ENCODE data around the gene SSH3. TPM values are rescaled to one million over a fixed set of nuclear protein-coding genes. Genes with fewer than 3 reads are reported as not detected.
A peak's percentile ranks its signal among the peaks of the same experiment; 100 is the strongest.

The SSH3 gene
- total and polyA plus RNA-seq, 2 of the 8 experiments (the other 6 are each of a cell fraction or from before 2014, with no cell fraction given): 16.9 to 19.8 TPM

DNA sequence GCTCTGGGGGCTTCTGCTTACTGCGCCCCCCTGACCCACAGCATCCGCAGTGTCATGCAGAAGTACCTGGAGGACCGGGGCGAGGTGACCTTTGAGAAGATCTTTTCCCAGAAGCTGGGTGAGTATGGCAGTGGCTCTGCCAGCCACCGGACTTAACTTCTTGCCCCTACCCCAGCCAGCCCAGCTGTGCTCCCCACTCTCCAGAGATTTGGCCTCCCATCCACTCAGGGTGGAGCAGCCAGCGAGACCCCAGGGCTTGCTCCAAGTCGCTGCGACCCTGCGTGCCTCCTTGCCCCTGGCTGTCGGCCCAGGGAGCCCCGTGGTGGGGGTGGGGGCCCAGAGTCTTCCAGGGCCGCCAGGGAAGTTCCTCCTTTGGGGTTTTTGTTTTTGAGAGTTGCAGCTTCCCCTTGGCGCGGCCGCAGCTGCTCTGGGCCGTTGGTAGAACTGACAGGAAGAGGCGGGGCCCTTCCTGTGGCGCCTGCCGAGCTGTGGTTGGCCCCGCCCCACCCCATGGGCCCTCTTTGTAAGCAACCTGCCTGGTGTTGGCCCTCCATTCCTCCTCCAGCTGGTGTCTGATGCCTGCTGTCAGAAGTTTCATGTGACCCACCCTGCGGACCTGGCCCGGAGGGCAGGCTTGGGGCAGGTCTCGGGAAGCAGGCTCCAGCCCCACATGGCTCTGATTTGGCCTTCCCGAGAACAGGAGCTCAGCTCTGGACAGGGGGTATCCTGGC, 25.9 kb upstream of the SSH3 start (continued):
- no peak for TF ChIP-seq RFX5 (IDR thresholded peaks at IDR 0.05; ENCODE audit: borderline replicate concordance, low read depth, low read length)
- no peak for TF ChIP-seq CEBPB (IDR thresholded peaks at IDR 0.05; ENCODE audit: low read depth, low read length)
- TF ChIP-seq JUN (IDR thresholded peaks at IDR 0.05; ENCODE audit: low read depth, low read length): no peak
- no peak for TF ChIP-seq KDM4A (IDR thresholded peaks at IDR 0.05; ENCODE audit: low read depth, low read length, severe bottlenecking)
- no peak for TF ChIP-seq BCL11A (IDR thresholded peaks at IDR 0.05; ENCODE audit: low read depth in 2 of 2, low read length in 2 of 2)
- TF ChIP-seq NRF1 (IDR thresholded peaks at IDR 0.05; ENCODE audit: low read depth, low read length): no peak
- TF ChIP-seq SIRT6 (IDR thresholded peaks at IDR 0.05; ENCODE audit: low read length): no peak
- no peak for TF ChIP-seq EP300 (IDR thresholded peaks at IDR 0.05; ENCODE audit: borderline replicate concordance in 1 of 2, low read depth in 2 of 2, low read length in 2 of 2)
- no peak for TF ChIP-seq TBP (IDR thresholded peaks at IDR 0.05; ENCODE audit: low read depth, low read length)
- TF ChIP-seq KDM1A (IDR thresholded peaks at IDR 0.05; ENCODE audit: borderline replicate concordance, low read length): no peak
- TF ChIP-seq NANOG (IDR thresholded peaks at IDR 0.05; ENCODE audit: insufficient read depth, low read depth, low read length, poor library complexity, severe bottlenecking): no peak
- no peak for TF ChIP-seq KDM5A (IDR thresholded peaks at IDR 0.05; ENCODE audit: low read length)
- peak; percentile 22 for TF ChIP-seq ASH2L (IDR thresholded peaks at IDR 0.05; ENCODE audit: low read length)
- no peak for TF ChIP-seq TEAD4 (IDR thresholded peaks at IDR 0.05; ENCODE audit: low read depth, low read length)
- no peak for TF ChIP-seq POU5F1 (IDR thresholded peaks at IDR 0.05; ENCODE audit: low read depth, low read length)
- TF ChIP-seq CREB1 (IDR thresholded peaks at IDR 0.05): no peak
- TF ChIP-seq SIX5 (IDR thresholded peaks at IDR 0.05; ENCODE audit: low read depth, low read length): no peak
- no peak for TF ChIP-seq FOSL1 (IDR thresholded peaks at IDR 0.05; ENCODE audit: insufficient read depth, low read depth, low read length)
- TF ChIP-seq PHF8 (conservative IDR thresholded peaks at IDR 0.05; ENCODE audit: low read depth, low read length): no peak
- TF ChIP-seq CTBP2 (IDR thresholded peaks at IDR 0.05; ENCODE audit: borderline replicate concordance, insufficient read depth, insufficient read length, low read length): no peak
- no peak for TF ChIP-seq GABPA (IDR thresholded peaks at IDR 0.05; ENCODE audit: borderline replicate concordance, insufficient read depth, low read length)
- no peak for TF ChIP-seq POLR2A (IDR thresholded peaks at IDR 0.05; ENCODE audit: control extremely low read depth in 1 of 2, low read depth in 2 of 2, low read length in 2 of 2)
- no peak for TF ChIP-seq CBX8 (IDR thresholded peaks at IDR 0.05; ENCODE audit: borderline replicate concordance, low read depth, low read length)
- 0 out of 2 replicates have a peak, but pooled peaks have one; percentile 1 for TF ChIP-seq SRF (IDR thresholded peaks at IDR 0.05; ENCODE audit: low read depth, low read length)
- TF ChIP-seq, protein P1, sequence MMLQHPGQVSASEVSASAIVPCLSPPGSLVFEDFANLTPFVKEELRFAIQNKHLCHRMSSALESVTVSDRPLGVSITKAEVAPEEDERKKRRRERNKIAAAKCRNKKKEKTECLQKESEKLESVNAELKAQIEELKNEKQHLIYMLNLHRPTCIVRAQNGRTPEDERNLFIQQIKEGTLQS (IDR thresholded peaks at IDR 0.05; ENCODE audit: insufficient read depth, low read depth, low read length): no peak
